ENCODE results near the gene CD300LF.

The CD300LF gene

GRCh38 chr17:74682471-74683190 lies 30.1 kb downstream of the CD300LF start:
- DNase-seq, result no peak

- no peak for DNase-seq
These were observed 30.7 kb downstream of the CD300LF start for GRCh38 chr17:74682028-74682427.

- DNase-seq, result no peak
These were observed 31.8 kb downstream of the CD300LF start for GRCh38 chr17:74680941-74681340.

- DNase-seq, result no peak
These were observed 32.5 kb downstream of the CD300LF start for GRCh38 chr17:74680213-74680612.

GRCh38 chr17:74679374-74679773 lies 33.3 kb downstream of the CD300LF start:
- no peak for DNase-seq

- DNase-seq, result peak; percentile 60
These were observed 34.2 kb downstream of the CD300LF start for GRCh38 chr17:74678541-74678940.

GRCh38 chr17:74677558-74678466 lies 34.9 kb downstream of the CD300LF start:
- peak; percentile 97 for DNase-seq

- DNase-seq, result no peak
These were observed 41.5 kb downstream of the CD300LF start for GRCh38 chr17:74671031-74671771.

GRCh38 chr17:74670329-74670728 lies 42.4 kb downstream of the CD300LF start:
- DNase-seq, result no peak

- no peak for DNase-seq
These were observed 49.2 kb downstream of the CD300LF start for GRCh38 chr17:74663561-74663960.

- no peak for DNase-seq
These were observed 52.8 kb downstream of the CD300LF start for GRCh38 chr17:74659889-74660288.

- DNase-seq, result no peak
These were observed 54.1 kb downstream of the CD300LF start for GRCh38 chr17:74658620-74659019.

GRCh38 chr17:74654742-74655141 lies 58.0 kb downstream of the CD300LF start:
- DNase-seq, result no peak

GRCh38 chr17:74652020-74652419 lies 60.7 kb downstream of the CD300LF start:
- DNase-seq, result no peak

GRCh38 chr17:74649909-74650308 lies 62.8 kb downstream of the CD300LF start:
- no peak for DNase-seq

GRCh38 chr17:74647871-74648672 lies 64.7 kb downstream of the CD300LF start:
- DNase-seq, result no peak

- peak; percentile 65 for DNase-seq
These were observed 66.5 kb downstream of the CD300LF start for GRCh38 chr17:74646231-74646630.

- DNase-seq, result no peak
These were observed 67.7 kb downstream of the CD300LF start for GRCh38 chr17:74645010-74645409.

GRCh38 chr17:74644419-74644818 lies 68.3 kb downstream of the CD300LF start:
- DNase-seq, result no peak
